BLaER1 (cell line): ENCODE results near the gene ELP1.
"Not testable (repeated sequence)": the region's sequence is repeated elsewhere in the genome, so short reads cannot be mapped to it uniquely, and the experiment has no call there.

Source experiments
- H3K27ac ChIP-seq: shearing (Covaris generic); formaldehyde crosslinking; 2 replicates; pipeline ENCODE4 v1.8.1; 2022
- H3K27me3 ChIP-seq: shearing (Covaris generic); formaldehyde crosslinking; 2 replicates; pipeline ENCODE4 v1.8.1; 2022
- H3K36me3 ChIP-seq: shearing (Covaris generic); formaldehyde crosslinking; 2 replicates; pipeline ENCODE4 v1.8.1; 2022
- H3K4me1 ChIP-seq: shearing (Covaris generic); formaldehyde crosslinking; 2 replicates; pipeline ENCODE4 v1.8.1; 2022
- H3K4me2 ChIP-seq: shearing (Covaris generic); formaldehyde crosslinking; 2 replicates; pipeline ENCODE4 v1.8.1; 2022
- H3K4me3 ChIP-seq: shearing (Covaris generic); formaldehyde crosslinking; 2 replicates; pipeline ENCODE4 v1.8.1; 2022
- H3K9ac ChIP-seq: shearing (Covaris generic); formaldehyde crosslinking; 2 replicates; pipeline ENCODE4 v1.8.1; 2022
- H3K9me3 ChIP-seq: shearing (Covaris generic); formaldehyde crosslinking; 2 replicates; pipeline ENCODE4 v1.8.1; 2022
- H4K20me1 ChIP-seq: shearing (Covaris generic); formaldehyde crosslinking; 2 replicates; pipeline ENCODE4 v1.8.1; 2022
- Cebpa-rat ChIP-seq: shearing (Covaris generic); IDR thresholded peaks from 2 replicates; pipeline ENCODE4 v1.8.1; 2022

The ELP1 gene

GRCh38 chr9:108933718-108934322 is at the start of gene ELP1:
ELP1 (minus strand) TSS chr9:108934124; CDS start chr9:108931146, 2,978 bp downstream.
- H3K36me3 ChIP-seq: peaks cover 26% of the 10 kb centered on the region
- no peak for TF ChIP-seq Cebpa-rat
- H3K4me3 ChIP-seq: peak within 1 kb of the TSS; percentile 94
- peak within 1 kb of the TSS; percentile 88 for H3K4me2 ChIP-seq
- H4K20me1 ChIP-seq: peaks cover 12% of the 10 kb centered on the region; the same call in 1 of the 2 replicates
- no peaks in the 10 kb centered on the region for H3K27me3 ChIP-seq
- H3K9me3 ChIP-seq: no peaks in the 10 kb centered on the region
- peak within 1 kb of the TSS; percentile 84 for H3K27ac ChIP-seq
- peak within 1 kb of the TSS; percentile 92 for H3K9ac ChIP-seq
- H3K4me1 ChIP-seq: peaks cover 21% of the 10 kb centered on the region

GRCh38 chr9:108980893-108981292 is 47.0 kb upstream of the ELP1 start:
- Histone ChIP-seq H4K20me1 (no peaks in the 10 kb centered on the region), H3K4me3 (no peak overlapping the region), H3K36me3 (peaks cover 70% of the 10 kb centered on the region), H3K27ac (no peak overlapping the region), H3K4me1 (no peaks in the 10 kb centered on the region), H3K9me3 (no peaks in the 10 kb centered on the region), H3K4me2 (no peak overlapping the region), H3K9ac (no peak overlapping the region), H3K27me3 (no peaks in the 10 kb centered on the region)
- no peak for TF ChIP-seq Cebpa-rat

DNA sequence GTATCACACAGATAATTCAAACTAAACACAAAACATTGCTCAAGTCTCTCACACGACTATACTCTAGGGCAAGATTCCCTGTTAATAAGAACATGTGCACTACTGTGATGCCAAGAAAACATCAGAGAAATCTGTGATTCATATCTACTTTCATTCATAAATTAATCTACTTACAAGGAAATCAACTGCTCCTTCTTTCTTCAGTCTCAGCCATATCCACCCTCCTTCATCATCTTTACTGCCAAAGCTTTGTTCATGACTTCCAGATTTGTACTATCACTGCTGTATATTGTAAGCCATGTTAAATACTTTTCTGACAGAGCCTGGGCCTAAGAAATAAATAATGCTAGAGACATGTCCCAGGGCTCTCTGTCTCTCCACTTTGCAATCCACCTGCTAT is 44.3 kb upstream of the ELP1 start:
- Histone ChIP-seq H3K4me1 (no peaks in the 10 kb centered on the region), H4K20me1 (no peaks in the 10 kb centered on the region), H3K27ac (no peak overlapping the region), H3K9ac (no peak overlapping the region), H3K4me3 (no peak overlapping the region), H3K36me3 (peaks cover 77% of the 10 kb centered on the region), H3K27me3 (no peaks in the 10 kb centered on the region), H3K4me2 (no peak overlapping the region), H3K9me3 (no peaks in the 10 kb centered on the region)
- no peak for TF ChIP-seq Cebpa-rat

DNA sequence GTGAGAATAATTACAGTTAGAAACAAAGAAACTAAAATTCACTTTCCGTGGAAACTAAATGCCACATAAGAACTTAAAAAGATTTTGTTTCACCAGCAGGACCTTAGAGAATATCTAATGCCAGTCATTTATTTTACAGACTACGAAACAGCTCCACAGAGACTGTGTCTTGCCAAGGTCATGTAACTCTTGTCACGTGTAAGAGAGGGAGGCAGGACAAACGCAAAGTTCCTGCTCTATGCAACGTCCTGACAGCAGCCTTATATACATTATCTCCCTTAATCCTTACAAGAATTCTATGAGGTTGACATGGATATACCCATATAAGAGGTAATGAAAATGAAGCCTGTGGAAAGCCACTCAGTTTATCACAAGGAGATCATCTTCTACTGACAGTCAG is 40.0 kb upstream of the ELP1 start:
- Histone ChIP-seq H3K4me2 (no peak overlapping the region), H4K20me1 (no peaks in the 10 kb centered on the region), H3K4me1 (no peaks in the 10 kb centered on the region), H3K36me3 (peaks cover 74% of the 10 kb centered on the region), H3K9me3 (peaks cover 13% of the 10 kb centered on the region), H3K27me3 (no peaks in the 10 kb centered on the region), H3K27ac (no peak overlapping the region), H3K9ac (no peak overlapping the region), H3K4me3 (no peak overlapping the region)
- TF ChIP-seq Cebpa-rat: no peak

GRCh38 chr9:108972626-108973209 is 38.8 kb upstream of the ELP1 start:
- H3K4me3 ChIP-seq: no peak overlapping the region
- no peaks in the 10 kb centered on the region for H4K20me1 ChIP-seq
- H3K9me3 ChIP-seq: peaks cover 13% of the 10 kb centered on the region
- TF ChIP-seq Cebpa-rat: no peak
- H3K4me2 ChIP-seq: no peak overlapping the region
- H3K36me3 ChIP-seq: peaks cover 74% of the 10 kb centered on the region
- no peaks in the 10 kb centered on the region for H3K4me1 ChIP-seq
- H3K27ac ChIP-seq: no peak overlapping the region
- H3K27me3 ChIP-seq: no peaks in the 10 kb centered on the region
- no peak overlapping the region for H3K9ac ChIP-seq

DNA sequence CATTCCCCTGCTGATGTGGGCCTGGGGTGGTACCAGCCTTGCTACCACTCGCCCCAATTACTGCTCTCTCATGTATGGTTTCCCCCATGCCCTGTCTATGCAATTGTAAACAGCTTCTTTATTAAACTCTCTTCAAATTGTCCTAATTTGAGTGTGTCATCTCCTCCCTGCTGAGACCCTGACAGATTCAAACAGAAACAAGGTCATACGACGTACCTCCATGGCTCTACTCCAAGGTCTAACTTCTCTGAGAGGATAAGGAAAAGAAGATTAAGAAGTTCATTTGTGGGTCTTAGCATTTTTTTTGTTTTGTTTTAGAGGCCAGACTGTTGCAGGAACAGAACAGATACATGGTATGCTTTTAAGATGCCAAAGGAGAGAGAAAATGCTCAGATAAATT is 38.3 kb upstream of the ELP1 start:
- no peak overlapping the region for H3K9ac ChIP-seq
- H3K36me3 ChIP-seq: peaks cover 75% of the 10 kb centered on the region
- H3K9me3 ChIP-seq: peaks cover 13% of the 10 kb centered on the region
- H4K20me1 ChIP-seq: no peaks in the 10 kb centered on the region
- H3K27ac ChIP-seq: no peak overlapping the region
- H3K4me2 ChIP-seq: no peak overlapping the region
- no peaks in the 10 kb centered on the region for H3K4me1 ChIP-seq
- no peak overlapping the region for H3K4me3 ChIP-seq
- TF ChIP-seq Cebpa-rat: no peak
- H3K27me3 ChIP-seq: no peaks in the 10 kb centered on the region

DNA sequence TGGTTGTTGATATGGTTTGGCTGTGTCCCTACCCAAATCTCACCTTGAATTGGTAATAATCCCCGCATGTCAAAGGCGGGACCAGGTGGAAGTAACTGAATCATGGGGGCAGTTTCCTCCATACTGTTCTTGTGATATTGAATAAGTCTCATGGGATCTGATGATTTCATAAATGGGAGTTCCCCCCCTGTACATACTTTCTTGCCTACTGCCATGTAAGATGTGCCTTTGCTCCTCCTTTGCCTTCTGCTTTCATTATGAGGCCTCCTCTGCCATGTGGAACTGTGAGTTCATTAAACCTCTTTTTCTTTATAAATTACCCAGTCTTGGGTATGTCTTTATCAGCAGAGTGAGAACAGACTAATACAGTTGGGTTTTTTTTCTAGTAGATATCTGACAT is 37.5 kb upstream of the ELP1 start:
- not testable (repeated sequence) for H3K9ac ChIP-seq, H3K27me3 ChIP-seq, H3K27ac ChIP-seq, H3K4me1 ChIP-seq, H3K4me3 ChIP-seq, H4K20me1 ChIP-seq, H3K4me2 ChIP-seq
- Histone ChIP-seq H3K9me3 (peaks cover 13% of the 10 kb centered on the region), H3K36me3 (peaks cover 79% of the 10 kb centered on the region)

DNA sequence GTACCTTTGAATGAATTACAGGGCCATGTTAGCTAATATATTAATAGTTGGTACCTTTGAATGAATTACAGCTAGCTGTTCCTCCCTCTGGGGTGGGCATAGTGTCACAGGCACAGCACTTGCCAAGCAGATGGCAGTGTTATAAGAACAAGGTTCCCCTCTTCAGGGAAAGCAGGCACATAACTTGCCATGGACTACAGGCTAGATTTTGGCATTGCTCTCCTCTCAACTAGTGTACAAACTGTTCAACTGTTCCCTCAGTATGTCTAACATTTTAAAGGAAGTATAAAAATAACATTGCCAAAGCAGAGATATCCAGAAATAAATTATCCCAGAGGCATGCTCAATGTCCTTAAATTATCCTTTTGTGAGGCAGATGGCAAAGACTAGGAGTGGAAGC is 34.0 kb upstream of the ELP1 start:
- no peak overlapping the region for H3K9ac ChIP-seq
- H3K4me1 ChIP-seq: no peaks in the 10 kb centered on the region
- peaks cover 13% of the 10 kb centered on the region for H3K9me3 ChIP-seq
- H3K27me3 ChIP-seq: no peaks in the 10 kb centered on the region
- H3K4me3 ChIP-seq: no peak overlapping the region
- H3K4me2 ChIP-seq: no peak overlapping the region
- H3K36me3 ChIP-seq: peaks cover 77% of the 10 kb centered on the region
- H3K27ac ChIP-seq: no peak overlapping the region
- no peaks in the 10 kb centered on the region for H4K20me1 ChIP-seq
- TF ChIP-seq Cebpa-rat: no peak

GRCh38 chr9:108963459-108964143 is 29.7 kb upstream of the ELP1 start:
- H3K4me3 ChIP-seq: no peak overlapping the region
- no peaks in the 10 kb centered on the region for H3K9me3 ChIP-seq
- H3K4me1 ChIP-seq: 0 out of 2 replicates have a peak, but pooled peaks cover 5% of the 10 kb centered on the region
- H3K4me2 ChIP-seq: no peak overlapping the region
- no peak for TF ChIP-seq Cebpa-rat
- H3K36me3 ChIP-seq: peaks cover 66% of the 10 kb centered on the region
- H4K20me1 ChIP-seq: no peaks in the 10 kb centered on the region
- H3K27ac ChIP-seq: no peak overlapping the region
- no peaks in the 10 kb centered on the region for H3K27me3 ChIP-seq
- no peak overlapping the region for H3K9ac ChIP-seq

- H3K9me3 ChIP-seq: no peaks in the 10 kb centered on the region
- H3K4me3 ChIP-seq: no peak overlapping the region
- H3K4me2 ChIP-seq: no peak overlapping the region
- no peak for TF ChIP-seq Cebpa-rat
- H3K27me3 ChIP-seq: no peaks in the 10 kb centered on the region
- peaks cover 43% of the 10 kb centered on the region for H3K36me3 ChIP-seq
- no peak overlapping the region for H3K9ac ChIP-seq
- no peaks in the 10 kb centered on the region for H4K20me1 ChIP-seq
- 0 out of 2 replicates have a peak, but pooled peaks cover 5% of the 10 kb centered on the region for H3K4me1 ChIP-seq
- H3K27ac ChIP-seq: no peak overlapping the region
Observed at GRCh38 chr9:108961151-108961550, 27.2 kb upstream of the ELP1 start.
